Measurements from ENCODE around the gene RALA.

DNA sequence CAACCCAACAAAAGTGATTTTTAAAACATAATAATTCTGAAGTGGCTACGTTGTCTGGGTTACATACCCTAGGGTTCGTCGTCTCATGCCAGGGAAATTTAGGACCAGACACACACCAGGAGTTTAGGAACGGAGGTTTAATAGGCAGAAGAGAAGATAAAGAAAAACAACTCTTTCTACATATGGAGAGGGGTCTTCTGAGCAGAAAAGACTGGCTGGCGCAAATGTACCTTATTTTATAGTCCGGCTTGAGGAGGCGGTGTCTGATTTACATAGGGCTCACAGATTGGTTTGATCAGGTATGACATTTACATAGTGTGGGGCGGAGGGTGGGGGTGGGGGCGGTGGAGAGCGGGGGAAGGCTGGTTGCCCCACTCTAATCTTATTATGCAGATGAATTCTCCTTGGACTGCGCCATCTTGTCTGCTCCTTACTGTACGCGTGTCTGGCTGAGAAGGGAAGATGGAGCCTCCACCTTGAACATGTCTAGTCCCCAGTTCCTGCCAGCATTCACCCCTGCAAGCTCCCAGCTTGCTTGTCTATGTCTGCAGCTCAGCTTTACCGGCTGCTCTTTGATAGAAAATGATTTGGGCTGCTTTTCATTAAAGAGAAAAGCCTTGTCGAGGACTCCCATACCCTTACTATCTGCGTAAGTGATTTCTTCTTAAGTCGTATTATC, 98.7 kb downstream of the RALA start:
- TF ChIP-seq, protein P1, sequence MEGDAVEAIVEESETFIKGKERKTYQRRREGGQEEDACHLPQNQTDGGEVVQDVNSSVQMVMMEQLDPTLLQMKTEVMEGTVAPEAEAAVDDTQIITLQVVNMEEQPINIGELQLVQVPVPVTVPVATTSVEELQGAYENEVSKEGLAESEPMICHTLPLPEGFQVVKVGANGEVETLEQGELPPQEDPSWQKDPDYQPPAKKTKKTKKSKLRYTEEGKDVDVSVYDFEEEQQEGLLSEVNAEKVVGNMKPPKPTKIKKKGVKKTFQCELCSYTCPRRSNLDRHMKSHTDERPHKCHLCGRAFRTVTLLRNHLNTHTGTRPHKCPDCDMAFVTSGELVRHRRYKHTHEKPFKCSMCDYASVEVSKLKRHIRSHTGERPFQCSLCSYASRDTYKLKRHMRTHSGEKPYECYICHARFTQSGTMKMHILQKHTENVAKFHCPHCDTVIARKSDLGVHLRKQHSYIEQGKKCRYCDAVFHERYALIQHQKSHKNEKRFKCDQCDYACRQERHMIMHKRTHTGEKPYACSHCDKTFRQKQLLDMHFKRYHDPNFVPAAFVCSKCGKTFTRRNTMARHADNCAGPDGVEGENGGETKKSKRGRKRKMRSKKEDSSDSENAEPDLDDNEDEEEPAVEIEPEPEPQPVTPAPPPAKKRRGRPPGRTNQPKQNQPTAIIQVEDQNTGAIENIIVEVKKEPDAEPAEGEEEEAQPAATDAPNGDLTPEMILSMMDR (IDR thresholded peaks at IDR 0.05), result no peak
- no peak for TF ChIP-seq POLR2A (IDR thresholded peaks at IDR 0.05)

Data from lower leg skin (tissue), 3 donors.